Smooth muscle cell (in vitro differentiated cells): ENCODE measurements around the gene NOL4L. TPM values are rescaled to one million over a fixed set of nuclear protein-coding genes. Genes with fewer than 3 reads are reported as not detected.

Source experiments
- DNase-seq: peaks from one replicate; lab custom pipeline; 2025; ENCODE audit not compliant: unreplicated experiment; lab: John Stamatoyannopoulos, UW
- H2AFZ ChIP-seq: fragments of 200-600 bp; sonication (generic); 2 replicates; pipeline ENCODE4 v1.6.0; 2016; ENCODE audit warnings: antibody characterized with exemption, low read depth, mild to moderate bottlenecking
- H3F3A ChIP-seq: fragments of 200-600 bp; sonication (generic); 2 replicates; pipeline ENCODE4 v1.6.0; 2017; ENCODE audit warnings: antibody characterized with exemption, low read depth
- H3K27ac ChIP-seq: fragments of 200-600 bp; sonication (generic); 2 replicates; pipeline ENCODE4 v1.5.1; 2016; ENCODE audit warnings: low read depth, mild to moderate bottlenecking
- H3K27me3 ChIP-seq: fragments of 200-600 bp; sonication (generic); 2 replicates; pipeline ENCODE4 v1.6.1; 2016; ENCODE audit warnings: low read depth, mild to moderate bottlenecking
- H3K36me3 ChIP-seq: fragments of 200-600 bp; sonication (generic); 2 replicates; pipeline ENCODE4 v1.5.1; 2016; ENCODE audit warnings: low read depth
- H3K4me1 ChIP-seq: fragments of 200-600 bp; sonication (generic); 2 replicates; pipeline ENCODE4 v1.5.1; 2016; ENCODE audit warnings: low read depth
- H3K4me2 ChIP-seq: fragments of 200-600 bp; sonication (generic); 2 replicates; pipeline ENCODE4 v1.6.0; 2016; ENCODE audit warnings: mild to moderate bottlenecking
- H3K4me3 ChIP-seq: fragments of 200-600 bp; sonication (generic); 2 replicates; pipeline ENCODE4 v1.5.1; 2016; ENCODE audit warnings: mild to moderate bottlenecking
- H3K79me2 ChIP-seq: fragments of 200-600 bp; sonication (generic); 2 replicates; pipeline ENCODE4 v1.6.0; 2016; ENCODE audit warnings: low read depth, mild to moderate bottlenecking
- H3K9ac ChIP-seq: fragments of 200-600 bp; sonication (generic); 2 replicates; pipeline ENCODE4 v1.6.0; 2016; ENCODE audit warnings: low read depth
- H3K9me3 ChIP-seq: fragments of 200-600 bp; sonication (generic); replicated peaks from 2 replicates; pipeline ENCODE4 v1.5.1; 2016; ENCODE audit warnings: low read depth
- H4K20me1 ChIP-seq: fragments of 200-600 bp; sonication (generic); 2 replicates; pipeline ENCODE4 v1.6.0; 2016; ENCODE audit warnings: low read depth
- WGBS: methylation state at CpG from one replicate; pipeline ENCODE4 v1.1.7; 2016; ENCODE audit warnings: low lambda C conversion rate; 5-methylcytosine and 5-hydroxymethylcytosine counted together
- polyA plus RNA-seq: library from polyadenylated mRNA; unstranded; fragments of >200 nt; fragmentation: Nextera tagmentation; extraction: Ambion mirVana; gene quantifications from 2 replicates; pipeline ENCODE4 v1.2.1, GENCODE V29; 2016
- total RNA-seq: library from RNA; depleted of rRNA; stranded (reverse); fragments of >200 nt; gene quantifications from 2 replicates; pipeline ENCODE4 v1.2.3, GENCODE V29; 2014
- TF ChIP-seq, protein P1 (sequence below): fragments of 200-600 bp; sonication (generic); IDR thresholded peaks from 2 replicates; pipeline ENCODE4 v1.5.1; 2017; ENCODE audit warnings: borderline replicate concordance, mild to moderate bottlenecking, antibody characterized with exemption; ENCODE audit not compliant: insufficient read depth, poor library complexity, severe bottlenecking

NOL4L gene
- total and polyA plus RNA-seq, 2 experiments from 2014 or later = 26.0 to 26.2 TPM

DNA sequence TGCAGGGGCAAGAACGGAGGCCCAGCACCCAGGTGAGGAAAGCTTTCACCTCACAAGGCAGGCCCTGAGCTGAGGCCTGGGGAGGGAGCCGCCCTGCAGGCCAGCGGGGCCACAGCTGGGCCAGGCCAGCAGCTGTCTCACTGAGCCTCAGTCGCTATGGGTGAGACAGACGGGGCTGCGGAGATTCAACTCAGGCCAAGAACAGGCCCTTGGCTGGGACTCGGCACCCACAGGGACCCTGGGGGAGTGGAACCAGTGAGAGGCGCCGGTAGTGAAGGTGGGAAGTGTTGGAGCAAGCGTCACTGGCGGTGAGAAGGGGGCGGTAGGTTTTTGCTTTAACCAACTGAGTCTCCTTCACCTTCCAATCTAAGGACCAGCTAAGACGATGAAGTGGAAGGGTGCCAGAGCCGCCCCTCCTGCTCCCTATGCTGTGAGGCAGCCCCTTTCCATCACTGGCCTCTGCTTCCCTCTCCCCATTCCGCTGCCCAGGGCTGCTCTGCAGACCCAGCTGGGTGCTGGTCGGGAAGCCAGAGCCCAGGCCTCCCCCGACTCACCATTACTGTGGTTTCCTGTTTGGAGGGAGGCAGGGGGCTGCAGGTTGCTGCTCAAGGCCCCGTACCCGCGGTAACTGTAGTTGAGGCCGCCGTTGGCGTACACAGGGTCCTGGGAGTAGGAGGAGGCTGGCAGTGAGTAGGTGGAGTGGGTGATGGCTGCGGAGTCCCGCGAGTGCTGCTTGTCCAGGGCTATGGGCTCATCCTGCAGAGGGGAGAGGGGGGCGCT, 133.3 kb downstream of the NOL4L start:
- Histone ChIP-seq H3K9ac (no peak overlapping the region), H3K4me3 (no peak overlapping the region), H4K20me1 (peaks cover 89% of the 10 kb centered on the region), H3K9me3 (no peaks in the 10 kb centered on the region), H3K4me1 (peaks cover 6% of the 10 kb centered on the region), H3K36me3 (no peaks in the 10 kb centered on the region), H3F3A (peaks cover 19% of the 10 kb centered on the region), H3K4me2 (no peak overlapping the region), H2AFZ (no peak overlapping the region), H3K27me3 (no peaks in the 10 kb centered on the region), H3K27ac (no peak overlapping the region), H3K79me2 (peaks cover 19% of the 10 kb centered on the region)
- DNase-seq = no peak
- TF ChIP-seq, protein P1, sequence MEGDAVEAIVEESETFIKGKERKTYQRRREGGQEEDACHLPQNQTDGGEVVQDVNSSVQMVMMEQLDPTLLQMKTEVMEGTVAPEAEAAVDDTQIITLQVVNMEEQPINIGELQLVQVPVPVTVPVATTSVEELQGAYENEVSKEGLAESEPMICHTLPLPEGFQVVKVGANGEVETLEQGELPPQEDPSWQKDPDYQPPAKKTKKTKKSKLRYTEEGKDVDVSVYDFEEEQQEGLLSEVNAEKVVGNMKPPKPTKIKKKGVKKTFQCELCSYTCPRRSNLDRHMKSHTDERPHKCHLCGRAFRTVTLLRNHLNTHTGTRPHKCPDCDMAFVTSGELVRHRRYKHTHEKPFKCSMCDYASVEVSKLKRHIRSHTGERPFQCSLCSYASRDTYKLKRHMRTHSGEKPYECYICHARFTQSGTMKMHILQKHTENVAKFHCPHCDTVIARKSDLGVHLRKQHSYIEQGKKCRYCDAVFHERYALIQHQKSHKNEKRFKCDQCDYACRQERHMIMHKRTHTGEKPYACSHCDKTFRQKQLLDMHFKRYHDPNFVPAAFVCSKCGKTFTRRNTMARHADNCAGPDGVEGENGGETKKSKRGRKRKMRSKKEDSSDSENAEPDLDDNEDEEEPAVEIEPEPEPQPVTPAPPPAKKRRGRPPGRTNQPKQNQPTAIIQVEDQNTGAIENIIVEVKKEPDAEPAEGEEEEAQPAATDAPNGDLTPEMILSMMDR = no peak
- 92% methylated on average over 27 of the region's 27 CpGs for WGBS

DNA sequence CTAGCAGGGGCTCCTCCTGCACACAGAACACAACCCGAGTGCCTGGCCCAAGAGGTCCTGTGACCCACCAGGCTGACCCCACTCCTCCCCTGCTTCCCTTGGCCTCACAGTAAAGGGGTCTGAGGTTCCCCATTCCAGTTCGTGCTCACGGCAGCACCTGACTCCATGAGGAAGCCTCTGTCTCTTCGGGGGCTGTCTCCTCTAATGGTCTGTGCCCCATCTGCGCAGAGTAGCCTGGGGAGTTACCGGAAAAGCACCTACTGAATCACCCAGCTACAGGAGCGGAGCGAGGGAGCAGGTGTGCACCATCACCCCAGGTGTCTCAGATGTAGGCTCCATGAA, 133.8 kb downstream of the NOL4L start:
- TF ChIP-seq, protein P1 = no peak
- no peak overlapping the region for H3K4me2 ChIP-seq
- WGBS = 96% methylated on average over 8 of the region's 8 CpGs

DNA sequence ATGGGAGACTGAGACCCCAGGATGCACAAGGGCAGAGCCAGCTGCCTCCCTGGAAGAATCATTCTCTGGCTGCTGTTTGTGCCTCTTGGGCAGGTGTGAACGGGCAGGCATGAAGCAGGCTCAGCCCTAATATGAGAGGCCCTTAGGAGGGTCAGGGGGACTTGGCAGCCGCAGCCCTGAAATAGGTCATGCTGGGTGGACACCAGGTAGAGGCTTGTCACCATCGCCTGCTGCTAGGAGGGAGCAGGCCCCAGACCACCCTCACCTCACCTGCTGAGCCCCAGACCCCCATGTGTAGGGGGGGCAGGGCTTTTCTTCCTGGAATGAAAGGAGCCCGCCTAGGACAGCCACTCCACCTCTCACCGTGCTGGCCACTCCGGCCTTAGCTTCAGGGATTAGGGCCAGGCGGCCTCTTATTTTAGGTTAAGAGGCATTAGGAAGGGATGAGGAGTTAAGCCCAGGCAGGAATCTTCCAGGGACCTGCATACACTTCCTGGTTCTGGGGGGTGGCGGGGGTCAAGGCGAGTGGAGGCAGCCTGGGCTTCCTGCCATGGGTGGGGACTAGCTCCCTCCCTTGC, 134.6 kb downstream of the NOL4L start:
- no peak overlapping the region for H3K4me3 ChIP-seq
- peaks cover 28% of the 10 kb centered on the region for H3F3A ChIP-seq
- H3K27me3 ChIP-seq = no peaks in the 10 kb centered on the region
- no peak overlapping the region for H3K27ac ChIP-seq
- peaks cover 6% of the 10 kb centered on the region for H3K79me2 ChIP-seq
- H3K4me1 ChIP-seq = peaks cover 8% of the 10 kb centered on the region
- no peaks in the 10 kb centered on the region for H3K9me3 ChIP-seq
- no peak overlapping the region for H2AFZ ChIP-seq
- WGBS = 86% methylated on average over 9 of the region's 9 CpGs
- H3K36me3 ChIP-seq = no peaks in the 10 kb centered on the region
- TF ChIP-seq, protein P1 = no peak
- H4K20me1 ChIP-seq = peaks cover 89% of the 10 kb centered on the region
- H3K4me2 ChIP-seq = no peak overlapping the region
- no peak for DNase-seq
- H3K9ac ChIP-seq = no peak overlapping the region

More for the DNA sequence above, 133.8 kb downstream of the NOL4L start:
- H3K9ac ChIP-seq = no peak overlapping the region
- H3K9me3 ChIP-seq = no peaks in the 10 kb centered on the region
- peaks cover 13% of the 10 kb centered on the region for H3K79me2 ChIP-seq
- no peak for DNase-seq
- no peaks in the 10 kb centered on the region for H3K27me3 ChIP-seq
- H3K4me1 ChIP-seq = peaks cover 1% of the 10 kb centered on the region
- no peaks in the 10 kb centered on the region for H3K36me3 ChIP-seq
- no peak overlapping the region for H2AFZ ChIP-seq
- H4K20me1 ChIP-seq = peaks cover 89% of the 10 kb centered on the region
- no peak overlapping the region for H3K27ac ChIP-seq
- H3K4me3 ChIP-seq = no peak overlapping the region
- H3F3A ChIP-seq = peaks cover 21% of the 10 kb centered on the region
